ENCODE results near the gene TM9SF4. TPM values are rescaled to one million over a fixed set of nuclear protein-coding genes. Genes with fewer than 3 reads are reported as not detected.

The TM9SF4 gene
- polyA plus RNA-seq, 3 donors, result 49.7 to 78.5 (median 78.3) TPM

GRCh38 chr20:32138921-32139320 is 29.4 kb downstream of the TM9SF4 start:
- H3K27ac ChIP-seq (ENCODE audit: low read depth in 1 of 2, low read length in 2 of 2), result peak overlapping the region in 1 of 2 donors; percentile 21
- peaks cover 85 to 97% of the 10 kb centered on the region in 2 donors for H3K36me3 Mint-ChIP-seq
- H3K4me3 ChIP-seq (replicated peaks in 1 of 3; ENCODE audit: low read depth in 2 of 3, low read length in 3 of 3), result no peak overlapping the region
- H3K27me3 ChIP-seq (ENCODE audit: control insufficient read depth in 2 of 2, insufficient read depth in 2 of 2, low read length in 2 of 2), result no peaks in the 10 kb centered on the region
- H3K9me3 Mint-ChIP-seq, result peaks cover 0 to 2% (median 0%) of the 10 kb centered on the region in 7 donors
- DNase-seq, result no peak
- peaks cover 75% of the 10 kb centered on the region for H4K20me1 ChIP-seq (ENCODE audit: insufficient read depth, low read length)
- peaks cover 90 to 100% of the 10 kb centered on the region in 2 donors for H3K36me3 ChIP-seq (replicated peaks in 1 of 2; ENCODE audit: control insufficient read depth in 1 of 2, insufficient read depth in 2 of 2, low read length in 2 of 2)
- no peaks in the 10 kb centered on the region for H3K9me3 ChIP-seq (replicated peaks in 1 of 2; ENCODE audit: control insufficient read depth in 1 of 2, insufficient read depth in 1 of 2, low read length in 2 of 2)
- H3K79me2 ChIP-seq (ENCODE audit: insufficient read depth, low read length), result peaks cover 12% of the 10 kb centered on the region
- peaks cover 0 to 1% (median 0%) of the 10 kb centered on the region in 3 donors for H3K27me3 Mint-ChIP-seq (ENCODE audit: low read depth in 3 of 3)
- no peaks in the 10 kb centered on the region for H3K4me1 ChIP-seq (ENCODE audit: control insufficient read depth in 1 of 2, insufficient read depth in 2 of 2, low read length in 2 of 2)
- peak overlapping the region in 3 of 7 donors; percentile 16 to 47 (median 46) for H3K27ac Mint-ChIP-seq
- no peak overlapping the region for H3K4me3 Mint-ChIP-seq
- intact Hi-C loops (cut with micrococcal nuclease), result no loop called here
- 100% methylated on average over 5 of the region's 8 CpGs for WGBS (ENCODE audit: insufficient coverage)
- no peaks in the 10 kb centered on the region for H3K4me1 Mint-ChIP-seq
- TF ChIP-seq CTCF (IDR thresholded peaks at IDR 0.05), result no peak
- no peak overlapping the region for H3K9ac ChIP-seq (ENCODE audit: insufficient read depth, low read length, poor library complexity, severe bottlenecking)
- H2AFZ ChIP-seq (ENCODE audit: insufficient read depth, low read depth, low read length, poor library complexity, severe bottlenecking), result no peak overlapping the region
- H3K4me2 ChIP-seq (replicated peaks; ENCODE audit: extremely low read depth, low read length, poor library complexity, severe bottlenecking), result no peak overlapping the region

- Histone ChIP-seq H3K36me3 (replicated peaks in 1 of 2; ENCODE audit: control insufficient read depth in 1 of 2, insufficient read depth in 2 of 2, low read length in 2 of 2) (peaks cover 95 to 100% of the 10 kb centered on the region in 2 donors), H3K27me3 (ENCODE audit: control insufficient read depth in 2 of 2, insufficient read depth in 2 of 2, low read length in 2 of 2) (no peaks in the 10 kb centered on the region), H3K9me3 (replicated peaks in 1 of 2; ENCODE audit: control insufficient read depth in 1 of 2, insufficient read depth in 1 of 2, low read length in 2 of 2) (no peaks in the 10 kb centered on the region), H3K4me1 (ENCODE audit: control insufficient read depth in 1 of 2, insufficient read depth in 2 of 2, low read length in 2 of 2) (no peaks in the 10 kb centered on the region), H3K27ac (ENCODE audit: low read depth in 1 of 2, low read length in 2 of 2) (peak overlapping the region in 1 of 2 donors; percentile 21), H3K79me2 (ENCODE audit: insufficient read depth, low read length) (peaks cover 9% of the 10 kb centered on the region), H3K4me3 (replicated peaks in 1 of 3; ENCODE audit: low read depth in 2 of 3, low read length in 3 of 3) (no peak overlapping the region), H2AFZ (ENCODE audit: insufficient read depth, low read depth, low read length, poor library complexity, severe bottlenecking) (no peak overlapping the region), H3K4me2 (replicated peaks; ENCODE audit: extremely low read depth, low read length, poor library complexity, severe bottlenecking) (no peak overlapping the region), H3K9ac (ENCODE audit: insufficient read depth, low read length, poor library complexity, severe bottlenecking) (no peak overlapping the region), H4K20me1 (ENCODE audit: insufficient read depth, low read length) (peaks cover 74% of the 10 kb centered on the region)
- Mint-ChIP-seq H3K4me3 (no peak overlapping the region), H3K9me3 (peaks cover 0 to 2% (median 0%) of the 10 kb centered on the region in 7 donors), H3K36me3 (peaks cover 93 to 99% of the 10 kb centered on the region in 2 donors), H3K27ac (peak overlapping the region in 3 of 7 donors; percentile 7 to 34 (median 16)), H3K27me3 (ENCODE audit: low read depth in 3 of 3) (peaks cover 0 to 1% (median 0%) of the 10 kb centered on the region in 3 donors), H3K4me1 (no peaks in the 10 kb centered on the region)
- intact Hi-C loops (cut with micrococcal nuclease), result no loop called here
- no peak for TF ChIP-seq CTCF (IDR thresholded peaks at IDR 0.05)
- no peak for DNase-seq
- WGBS (ENCODE audit: insufficient coverage), result 87% methylated on average over 2 of the region's 3 CpGs
Measured at GRCh38 chr20:32139947-32140346, 30.4 kb downstream of the TM9SF4 start.
